Measurements from ENCODE around the gene MYADML2.

The MYADML2 gene

DNA sequence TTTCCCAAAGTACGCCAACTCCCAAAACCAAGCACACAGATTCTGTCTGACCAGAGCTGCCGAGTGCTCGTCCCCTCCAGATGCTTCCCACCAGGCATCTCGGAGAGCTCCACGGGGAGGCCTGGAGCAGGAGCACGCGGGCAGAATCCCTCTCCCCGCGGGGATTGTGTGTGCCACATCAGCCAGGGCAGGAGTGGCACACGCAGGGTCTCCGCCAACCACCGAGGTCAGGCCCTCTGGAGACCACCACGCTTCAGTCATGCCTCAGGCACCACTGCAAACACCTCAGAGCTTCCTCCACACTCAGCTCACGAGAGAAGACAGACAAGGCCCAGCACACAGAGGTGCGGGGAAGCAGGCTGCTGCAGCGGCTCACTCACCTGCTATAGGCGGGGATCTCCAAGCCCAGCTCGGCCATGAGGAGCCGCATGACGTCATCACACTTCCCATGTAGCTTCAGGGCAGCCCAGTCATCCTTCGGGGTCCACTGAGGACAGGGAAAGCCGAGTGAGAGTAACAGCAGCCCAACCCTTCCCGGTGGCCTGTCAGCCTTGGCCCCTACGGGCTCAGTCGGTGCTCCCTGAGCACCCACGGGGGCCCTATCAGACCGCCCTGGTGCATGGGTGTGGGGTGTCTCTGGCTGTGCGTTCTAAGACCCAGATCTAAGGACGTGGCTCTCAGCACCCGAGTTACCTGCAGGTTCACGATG is 33.5 kb downstream of the MYADML2 start:
- no peak for DNase-seq
- intact Hi-C loops (cut with DNase I) = no loop called here

DNA sequence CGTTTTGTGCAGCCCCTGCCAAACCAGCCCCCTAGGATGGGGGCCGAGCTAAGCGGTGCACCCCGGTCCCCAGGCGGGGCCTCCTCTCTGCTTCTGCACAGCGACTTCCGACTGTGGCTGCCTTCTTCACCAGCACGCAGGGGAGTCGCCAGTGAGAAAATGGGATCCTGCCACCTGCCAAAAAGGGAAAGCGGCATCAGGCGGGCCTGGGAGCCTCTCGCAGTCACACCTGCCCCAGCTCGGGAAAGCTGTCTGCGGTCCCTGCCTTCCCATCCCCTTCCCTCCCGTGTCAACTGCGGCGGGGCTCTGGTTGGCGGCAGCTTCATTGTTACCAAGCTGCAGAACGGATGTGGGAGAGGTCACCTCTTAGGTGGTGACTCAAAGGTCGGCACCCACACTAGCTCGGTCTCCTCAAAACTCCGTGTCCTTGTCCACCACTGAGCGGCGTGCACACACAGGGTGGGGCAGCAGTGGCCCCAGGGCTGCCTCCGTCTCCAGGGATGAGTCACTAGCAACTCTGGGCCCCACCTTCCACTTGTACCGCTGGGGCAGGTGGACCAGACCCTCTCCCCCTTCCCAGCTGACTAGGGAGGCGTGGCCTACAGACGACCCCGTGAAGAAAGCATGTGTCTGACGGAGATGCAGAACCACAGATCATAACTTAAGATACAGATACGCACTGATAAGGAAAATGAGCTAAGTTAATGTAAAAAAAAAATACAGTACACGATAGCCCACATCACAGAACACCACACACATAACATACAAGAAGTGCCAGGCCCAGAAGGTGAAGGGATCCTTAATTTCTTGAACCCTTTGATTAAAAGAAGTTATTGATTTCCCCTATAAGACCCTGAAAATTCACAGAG is 34.4 kb downstream of the MYADML2 start:
- DNase-seq = no peak

DNA sequence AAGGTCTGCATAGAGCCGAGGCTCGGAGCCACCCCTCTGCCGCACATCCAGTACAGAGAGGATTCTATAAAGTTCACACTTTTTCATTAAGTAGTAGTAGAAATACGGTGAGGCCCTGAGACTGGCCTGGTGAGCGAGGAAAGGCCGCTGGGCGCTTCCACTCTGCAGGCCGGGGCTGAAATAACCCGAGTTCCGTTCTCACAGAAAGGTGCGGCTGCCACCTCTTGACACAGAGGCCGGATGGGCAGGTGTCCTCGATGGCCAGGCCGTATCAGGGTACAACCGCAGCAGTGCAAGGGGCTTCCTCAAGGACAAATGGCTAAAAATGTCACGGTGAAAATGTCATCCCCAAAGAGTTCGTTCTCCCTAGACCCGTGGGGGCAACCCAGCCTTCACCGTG is 35.1 kb downstream of the MYADML2 start:
- no peak for DNase-seq
- intact Hi-C loops (cut with DNase I) = no loop called here

More for the DNA sequence above, 34.4 kb downstream of the MYADML2 start:
- intact Hi-C loops (cut with DNase I) = no loop called here

DNA sequence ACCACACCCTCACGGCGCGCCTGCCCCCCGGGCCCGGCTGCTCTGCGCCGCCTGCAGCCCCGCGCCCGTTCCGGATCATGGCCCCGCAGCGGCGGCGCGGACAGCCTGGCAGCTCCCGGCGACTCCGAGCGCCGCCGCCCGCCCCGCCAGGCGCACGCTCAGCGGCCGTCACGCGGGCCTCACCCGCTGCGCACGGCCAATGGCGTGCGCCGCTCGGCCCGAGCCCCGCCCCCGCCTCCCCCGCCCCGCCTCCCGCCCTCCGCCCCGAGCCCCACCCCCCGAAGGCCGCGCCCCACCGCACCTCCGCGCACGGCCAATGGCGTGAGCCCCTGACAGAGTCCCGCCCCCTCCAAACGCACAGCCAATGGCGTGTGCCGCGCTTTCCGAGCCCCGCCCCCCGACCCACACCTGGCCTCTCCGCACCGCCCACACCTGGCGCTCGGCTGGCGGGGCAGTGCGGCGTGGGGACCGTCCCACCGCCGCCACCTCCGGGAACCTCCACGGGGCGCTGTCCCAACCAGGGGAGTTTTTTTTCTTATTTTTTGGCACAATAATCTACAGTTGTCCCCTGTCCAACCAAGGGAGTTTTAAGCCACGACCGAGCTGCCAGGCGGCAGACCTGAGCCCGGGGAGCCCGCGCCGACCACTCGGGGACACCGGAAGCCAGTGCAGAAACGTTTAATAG is 35.6 kb downstream of the MYADML2 start, which contains the start of gene PCYT2:
Gene PCYT2, minus strand, starts transcription at position 123 of the 685 bp plus-strand sequence. Its CDS starts 44 bp downstream, at position 79.
- DNase-seq = peak; percentile 81 to 99 (median 94)
- intact Hi-C loops (cut with DNase I) = no loop called here

DNA sequence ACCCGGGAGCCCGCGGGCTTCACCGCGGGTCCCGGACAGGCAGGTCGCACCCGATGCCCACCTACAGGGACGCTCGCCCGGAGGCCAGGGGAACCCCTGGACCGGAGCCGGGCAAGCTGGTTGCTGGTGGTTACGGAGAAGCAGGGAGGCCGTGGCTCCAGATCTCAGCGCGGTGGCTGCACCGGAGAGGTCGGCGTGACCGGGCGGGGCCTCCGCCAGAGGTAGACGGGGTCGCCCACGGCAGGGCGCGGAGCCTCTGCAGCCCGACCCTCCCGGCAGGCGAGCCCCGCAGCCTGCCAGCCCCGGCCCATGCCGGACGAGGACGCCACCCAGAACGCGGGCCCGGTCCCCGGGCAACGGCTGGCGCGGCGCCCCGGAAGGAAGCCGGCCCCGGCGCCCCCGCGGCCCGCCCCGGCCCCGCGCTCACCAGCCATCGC is 36.2 kb downstream of the MYADML2 start:
- peak in 1 of 10 donors; percentile 93 for DNase-seq
- intact Hi-C loops (cut with DNase I) = no loop called here

DNA sequence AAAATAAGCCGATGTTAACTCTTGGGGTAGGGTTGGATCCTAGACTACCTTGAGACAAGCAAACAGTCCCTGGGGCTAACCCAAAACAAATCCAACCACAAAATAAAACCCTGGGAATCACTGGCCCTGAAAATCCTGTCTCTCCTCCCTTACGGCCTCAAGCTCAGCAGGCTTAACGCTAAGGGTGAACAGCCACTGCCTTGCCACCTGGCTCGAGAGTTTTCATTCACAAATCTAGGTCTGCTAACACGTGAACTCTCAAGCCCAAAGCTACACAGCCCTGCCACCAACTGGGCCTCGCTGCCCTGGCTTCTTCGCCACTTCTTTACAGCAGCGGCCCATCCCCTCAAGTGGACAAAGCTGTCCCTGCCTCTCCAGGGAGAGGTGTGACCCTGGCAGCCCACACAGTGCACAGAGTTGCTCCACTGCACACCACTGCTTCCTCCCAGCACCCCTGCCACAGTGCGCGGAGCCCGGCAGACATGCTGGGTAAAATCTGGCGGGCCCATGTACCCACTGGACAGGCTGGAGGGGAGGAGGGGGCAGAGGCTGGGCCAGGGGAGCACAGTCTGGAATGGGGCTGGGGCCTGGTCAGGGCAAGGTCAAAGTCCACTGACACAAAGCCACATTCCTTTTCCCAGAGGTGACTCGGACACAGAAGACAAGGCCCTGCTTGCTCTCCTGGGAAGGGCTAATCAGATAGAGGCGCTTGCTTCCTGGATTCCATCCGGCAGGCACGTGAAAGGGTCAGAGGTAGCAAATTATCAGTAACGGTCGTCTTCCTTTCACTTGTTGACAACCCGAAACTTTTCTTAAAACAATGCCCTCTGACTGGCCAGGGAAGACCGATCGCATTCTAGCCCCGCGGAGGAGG is 36.8 kb downstream of the MYADML2 start:
- intact Hi-C loops (cut with DNase I) = no loop called here
- DNase-seq = no peak

DNA sequence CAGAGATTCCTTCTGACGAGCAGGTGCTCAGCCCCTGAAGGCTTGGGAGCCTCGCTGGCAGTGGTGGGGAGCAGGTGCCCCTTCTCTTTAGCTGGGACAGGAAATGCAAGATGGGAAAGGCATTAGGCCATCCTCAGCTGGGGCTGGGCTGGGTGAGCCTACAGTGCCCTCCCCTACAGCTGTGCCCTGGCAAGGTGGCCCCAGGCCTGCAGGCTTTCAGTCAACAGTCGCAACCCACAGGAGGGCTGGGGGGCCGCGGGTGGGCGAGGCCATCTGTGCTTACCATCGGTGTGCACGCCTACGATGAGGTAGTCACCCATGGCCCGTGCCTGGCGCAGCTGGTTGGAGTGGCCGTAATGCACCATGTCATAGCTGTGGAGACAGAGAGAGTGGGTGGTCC is 37.8 kb downstream of the MYADML2 start:
- intact Hi-C loops (cut with DNase I) = no loop called here
- DNase-seq = no peak

DNA sequence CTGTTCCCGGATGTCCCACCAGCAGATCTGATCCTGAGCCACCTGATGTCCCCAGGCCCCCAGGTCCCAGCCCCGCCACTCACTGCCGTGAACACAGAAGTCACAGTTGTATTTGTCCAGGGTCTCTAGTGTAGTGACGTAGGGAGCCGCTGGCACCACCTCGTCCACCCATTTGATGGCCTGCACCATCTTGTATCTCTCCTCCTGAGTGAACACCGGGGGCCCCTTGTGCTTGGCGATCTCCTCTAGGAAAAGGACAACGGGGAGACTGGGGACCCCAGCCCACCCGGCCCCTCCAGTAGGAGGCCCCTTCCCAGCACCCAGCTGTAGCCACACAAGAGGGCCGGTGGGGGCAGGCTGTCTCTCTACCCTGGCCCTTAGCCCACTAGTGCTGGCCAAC is 38.2 kb downstream of the MYADML2 start:
- intact Hi-C loops (cut with DNase I) = no loop called here
- DNase-seq = no peak

DNA sequence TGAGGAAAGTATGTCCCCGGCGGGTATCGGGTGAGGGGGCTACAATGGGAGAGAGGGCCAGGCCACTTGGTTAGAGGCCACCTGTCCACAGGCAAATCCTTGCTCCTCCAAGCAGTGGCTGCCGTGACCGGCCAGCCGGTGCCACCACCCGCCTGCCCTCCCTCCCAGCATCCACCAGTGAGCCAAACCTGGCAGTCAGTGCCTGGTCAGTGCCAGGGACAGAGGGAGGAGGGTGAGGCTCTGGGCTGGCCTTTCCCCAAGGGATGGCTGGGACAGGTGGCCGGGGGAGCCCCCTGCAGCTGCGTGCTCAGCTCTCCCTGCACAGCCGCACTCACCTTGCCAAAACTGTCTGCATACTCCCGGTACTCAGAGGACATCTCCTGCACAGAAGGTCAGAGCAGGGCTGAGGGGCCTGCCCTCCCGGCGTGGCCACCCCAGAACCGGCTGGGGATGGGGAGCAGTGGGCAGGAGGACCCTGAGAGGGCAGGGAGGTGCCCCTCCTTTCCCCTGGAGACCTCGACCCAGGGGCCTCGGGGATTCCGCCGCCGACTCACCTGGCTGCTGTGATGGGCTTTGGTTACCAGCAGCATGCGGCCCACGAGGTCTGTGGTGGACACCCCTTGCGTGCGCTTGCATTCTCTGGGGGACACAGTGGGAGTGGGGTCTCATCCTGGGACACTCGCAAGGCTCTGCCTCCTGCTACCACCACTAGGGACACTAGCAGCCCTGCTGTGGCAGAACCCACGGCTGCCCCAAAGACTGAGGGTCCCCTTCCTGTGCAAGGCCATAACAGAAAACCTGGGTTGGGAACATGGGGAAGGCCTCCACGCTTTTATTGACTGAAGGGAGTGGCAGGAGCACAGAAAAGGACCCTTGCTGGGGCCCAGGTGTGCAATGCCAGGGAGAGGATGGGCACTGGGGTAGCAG is 39.6 kb downstream of the MYADML2 start:
- intact Hi-C loops (cut with DNase I) = no loop called here
- DNase-seq = peak in 1 of 10 donors; percentile 79

DNA sequence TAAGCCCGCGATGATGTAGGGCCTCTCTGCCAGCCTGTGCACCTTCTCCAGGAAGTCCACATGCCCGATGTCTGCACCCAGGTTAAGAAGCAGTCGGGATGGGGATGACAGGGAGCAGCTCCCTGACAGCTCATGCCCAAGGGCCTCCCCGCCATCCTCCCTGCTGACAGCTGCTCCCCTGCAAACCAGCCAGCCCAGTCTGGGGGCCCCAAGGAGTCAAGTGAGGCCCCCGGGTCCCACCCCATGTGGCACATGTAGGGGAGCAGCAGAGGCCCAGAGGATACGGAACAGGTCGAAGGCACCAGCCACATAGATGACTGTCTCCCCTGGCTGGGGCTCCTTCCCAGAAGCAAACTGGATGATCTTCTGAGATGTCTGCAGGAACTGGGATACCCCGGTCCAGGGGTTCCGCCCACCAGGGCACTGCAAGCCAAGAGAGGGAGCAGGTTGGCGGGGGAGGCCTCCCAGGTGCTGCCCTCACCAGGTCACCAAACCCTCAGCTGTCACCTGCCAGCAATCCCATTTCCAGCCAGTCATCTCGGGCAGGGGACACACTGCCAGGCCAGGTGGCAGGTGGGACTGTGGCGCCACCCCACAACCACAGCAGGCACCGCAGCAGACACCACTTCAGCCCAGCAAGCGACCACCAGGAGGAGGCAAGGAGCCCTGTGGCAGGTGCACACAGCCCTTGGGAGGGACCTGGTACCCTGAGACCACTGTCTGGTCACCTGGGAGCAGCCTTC is 40.4 kb downstream of the MYADML2 start:
- intact Hi-C loops (cut with DNase I) = no loop called here
- peak in 2 of 10 donors; percentile 47 to 79 for DNase-seq

DNA sequence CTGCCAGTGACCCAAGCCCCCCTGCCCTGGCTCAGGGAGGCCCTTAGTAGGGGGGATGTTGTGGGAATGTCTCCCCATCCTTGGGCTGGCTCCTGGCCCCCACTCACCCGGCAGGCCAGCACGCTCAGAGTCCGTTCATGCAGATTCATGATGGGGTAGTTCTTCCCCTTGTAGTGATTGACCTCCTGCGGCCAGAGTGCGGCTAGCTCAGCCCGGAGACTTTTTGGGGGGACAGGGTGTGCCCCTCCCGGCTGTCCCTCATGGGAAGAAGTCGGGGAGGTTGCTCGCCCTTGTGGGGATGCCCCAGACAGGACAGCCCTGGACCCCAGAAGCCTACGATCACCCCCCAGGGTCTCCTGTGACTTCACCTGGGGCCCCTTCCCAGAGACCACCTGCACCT is 41.0 kb downstream of the MYADML2 start:
- intact Hi-C loops (cut with DNase I) = no loop called here
- DNase-seq = no peak

DNA sequence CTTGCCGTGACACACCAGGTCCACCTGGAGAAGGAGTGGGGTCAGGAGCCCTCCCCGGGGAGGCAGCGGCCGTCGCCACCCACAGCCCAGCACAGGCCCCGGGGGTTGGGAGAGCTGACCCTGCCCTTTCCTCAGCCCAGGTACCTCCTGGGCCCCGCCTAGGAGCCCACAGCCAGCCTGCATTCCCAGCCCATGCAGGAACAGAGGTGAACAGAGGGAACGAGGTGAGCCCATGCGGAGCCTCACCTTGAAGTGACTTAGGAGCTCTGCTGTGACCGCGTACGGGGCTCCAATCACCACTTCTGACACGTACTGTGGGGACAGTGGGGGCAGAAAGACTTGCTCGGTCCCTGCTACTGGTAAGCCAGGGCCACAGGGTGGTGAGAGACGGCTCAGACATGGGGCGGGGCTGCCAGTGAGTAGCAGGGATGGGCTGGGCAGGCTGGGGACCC is 41.6 kb downstream of the MYADML2 start:
- peak in 2 of 10 donors; percentile 59 to 72 for DNase-seq
- intact Hi-C loops (cut with DNase I) = no loop called here

DNA sequence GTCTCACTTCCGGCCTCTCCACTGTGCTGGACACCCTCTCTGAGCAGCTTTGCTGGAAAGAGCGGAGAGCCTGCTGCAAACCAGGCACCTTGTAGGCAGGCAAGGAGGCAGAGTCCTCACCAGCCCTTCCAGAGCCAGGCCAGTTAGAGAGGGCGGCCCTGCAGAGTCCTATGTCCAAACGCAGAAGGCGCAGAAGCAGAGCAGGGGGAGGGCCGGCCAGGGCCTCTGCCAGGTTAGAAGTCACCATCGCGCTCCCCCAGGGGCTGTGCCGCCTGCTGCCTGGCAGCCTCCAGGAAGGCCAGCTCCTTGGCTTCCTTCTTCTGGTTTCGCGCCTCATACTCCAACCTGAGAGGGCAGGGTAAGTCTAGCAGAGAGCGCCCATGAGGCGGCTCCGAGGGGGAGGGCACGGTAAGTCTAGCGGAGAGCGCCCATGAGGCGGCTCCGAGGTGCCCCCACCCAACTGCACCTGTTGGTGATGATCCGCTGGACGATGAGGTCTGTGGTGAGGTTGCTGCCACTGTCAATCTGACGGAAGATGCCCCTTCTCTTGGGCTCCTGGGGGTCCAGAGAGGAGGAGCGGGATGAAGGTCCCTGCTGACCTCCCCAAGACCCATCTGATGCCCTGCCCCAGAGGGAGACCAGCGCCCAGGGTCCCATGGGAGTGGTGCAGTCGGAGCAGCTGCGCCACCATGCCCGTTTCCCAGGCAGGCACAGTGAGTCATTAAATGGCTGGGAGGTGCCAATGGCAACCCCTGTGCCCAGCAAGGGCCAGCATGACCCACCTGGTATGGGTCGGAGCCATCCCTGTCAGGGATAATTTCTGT is 42.2 kb downstream of the MYADML2 start:
- intact Hi-C loops (cut with DNase I) = no loop called here
- DNase-seq = peak in 1 of 10 donors; percentile 83

DNA sequence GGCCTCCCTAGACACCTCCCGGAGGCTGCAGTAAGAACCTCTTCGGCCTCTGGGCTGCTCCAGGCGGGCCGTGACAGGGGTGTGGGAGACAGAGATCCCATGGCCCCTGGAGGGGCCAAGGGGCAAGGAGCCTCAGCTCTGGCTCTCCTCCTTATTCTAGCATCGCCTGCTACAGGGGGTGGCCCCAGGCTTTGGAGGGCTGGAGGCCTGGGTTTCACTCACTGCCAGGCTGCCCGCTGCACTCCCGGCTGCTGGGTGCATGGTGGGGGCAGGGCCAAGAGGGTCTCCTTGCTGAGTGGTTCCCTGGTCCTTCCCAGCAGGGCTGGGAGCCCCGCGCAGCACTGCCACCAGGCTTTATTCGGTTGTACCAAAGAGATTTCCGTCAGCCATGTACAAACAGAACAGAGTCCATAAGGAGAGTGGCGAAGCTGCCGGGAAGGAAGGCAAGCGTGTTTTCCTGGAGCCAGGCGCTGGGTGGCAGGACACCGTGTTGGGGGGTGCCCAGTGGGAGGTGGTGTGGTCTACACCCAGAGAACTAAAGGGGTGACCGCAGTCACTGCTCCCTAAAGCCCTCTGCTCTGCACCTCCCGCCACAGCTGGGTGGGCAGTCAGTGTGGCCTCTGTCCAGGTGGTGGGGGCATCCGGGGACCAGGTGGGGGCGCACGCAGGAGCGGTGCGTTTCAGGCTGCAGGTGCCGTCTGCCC is 43.0 kb downstream of the MYADML2 start:
- intact Hi-C loops (cut with DNase I) = no loop called here
- DNase-seq = peak in 2 of 10 donors; percentile 49 to 81

DNA sequence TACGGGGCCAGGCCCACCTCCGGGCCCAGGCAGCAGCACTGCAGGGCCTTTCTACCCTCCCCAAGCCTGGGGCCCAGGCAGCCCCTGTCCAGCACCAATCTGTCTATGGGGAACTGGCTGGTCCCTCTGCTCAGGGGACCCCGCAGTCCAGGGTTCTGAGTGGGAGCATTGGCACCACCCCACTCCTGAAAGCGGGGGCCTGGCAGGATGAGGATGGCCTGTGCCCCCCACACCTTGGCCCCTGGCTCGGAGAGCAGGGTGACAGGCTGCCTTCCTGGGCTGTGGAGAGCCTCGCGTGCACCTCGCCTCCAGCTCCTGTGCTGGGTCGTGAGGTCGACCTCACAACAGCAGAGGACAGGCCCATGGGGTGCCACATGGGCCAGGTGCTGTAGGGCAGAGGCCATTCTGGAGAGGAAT is 43.6 kb downstream of the MYADML2 start:
- peak in 2 of 10 donors; percentile 51 to 62 for DNase-seq
- intact Hi-C loops (cut with DNase I) = no loop called here

DNA sequence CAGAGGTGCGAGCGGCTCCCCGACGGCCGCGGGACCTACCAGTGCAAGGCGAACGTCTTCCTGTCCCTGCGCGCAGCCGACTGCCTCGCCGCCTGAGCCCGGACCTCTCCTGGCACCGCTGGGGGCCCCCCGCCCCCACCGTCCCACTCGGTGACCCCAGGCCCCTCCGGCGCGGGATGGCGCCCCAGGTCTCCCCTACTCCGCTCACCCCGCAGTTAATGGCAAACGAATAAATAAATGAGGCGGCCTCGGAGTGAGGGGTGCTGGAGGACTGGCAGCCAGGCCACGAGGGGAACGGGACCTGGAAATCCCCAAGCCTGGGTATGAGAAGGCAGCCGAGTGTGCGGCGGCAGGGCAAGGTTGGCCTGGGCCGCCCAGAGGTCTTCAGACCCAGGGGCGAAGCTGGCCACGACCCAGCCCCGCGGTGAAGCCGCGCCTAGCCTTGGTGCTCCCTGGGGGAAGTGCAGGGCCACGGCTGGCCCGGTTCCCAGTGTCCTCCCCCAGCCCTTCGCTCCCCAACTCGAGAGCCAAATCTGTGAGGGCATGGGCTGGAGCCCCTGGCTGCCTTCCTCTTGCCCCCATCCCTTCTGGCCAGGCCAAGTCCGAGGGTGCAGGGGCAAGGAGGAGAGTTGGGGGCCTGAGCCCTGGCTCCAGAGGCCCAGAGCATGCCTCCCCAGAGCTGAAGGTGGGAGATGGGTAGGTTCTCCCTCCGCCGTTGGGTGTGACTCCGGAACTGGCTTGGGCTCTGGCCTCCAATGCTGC is 44.2 kb downstream of the MYADML2 start:
- intact Hi-C loops (cut with DNase I) = no loop called here
- peak in 2 of 10 donors; percentile 72 to 78 for DNase-seq

All from posterior cingulate gyrus (tissue), 11 donors.